H1 (cell line): ENCODE data around the gene RAB30. TPM values are rescaled to one million over a fixed set of nuclear protein-coding genes. Genes with fewer than 3 reads are reported as not detected.
"Not testable (repeated sequence)": the region's sequence is repeated elsewhere in the genome, so short reads cannot be mapped to it uniquely, and the experiment has no call there.

Source experiments
- CTCF ChIA-PET: fragments of 300-600 bp; sonication (Branson Sonifier 250); formaldehyde crosslinking; loops from one replicate; lab custom pipeline; 2021; ENCODE audit not compliant: partially characterized antibody; lab: Charles Lee
- POLR2A ChIA-PET: fragments of 300-600 bp; sonication (Branson Sonifier 250); formaldehyde crosslinking; loops from one replicate; lab custom pipeline; 2021; ENCODE audit warnings: inconsistent platforms; ENCODE audit not compliant: partially characterized antibody; lab: Charles Lee
- DNase-seq, 2 experiments: peaks; one replicate each; pipeline versions ENCODE4 v3.0.0 to v3.0.0-alpha.2; 2010 to 2022; ENCODE audit warnings: low spot score in 2 of 2, low read depth in 1 of 2, mixed read lengths in 1 of 2
- FAIRE-seq: peaks from 2 replicates; lab custom pipeline; 2011; peaks lifted over from hg19 to GRCh38; lab: Jason Lieb, UNC
- H2AFZ ChIP-seq: 2 replicates; pipeline ENCODE4 v1.8.1; 2012; ENCODE audit warnings: low read length, inconsistent platforms
- H2AK5ac ChIP-seq: 2 replicates; pipeline ENCODE4 v1.6.1; 2013; ENCODE audit warnings: low read depth, low read length
- H2BK120ac ChIP-seq: replicated peaks from 2 replicates; pipeline ENCODE3; 2013; ENCODE audit warnings: low read depth, low read length, inconsistent platforms
- H2BK12ac ChIP-seq: 2 replicates; pipeline ENCODE4 v1.6.1; 2013; ENCODE audit warnings: low read depth, low read length
- H2BK15ac ChIP-seq: 2 replicates; pipeline ENCODE4 v1.6.1; 2013; ENCODE audit warnings: low read length
- H2BK20ac ChIP-seq: 2 replicates; pipeline ENCODE4 v1.6.1; 2013; ENCODE audit warnings: low read length
- H2BK5ac ChIP-seq: 2 replicates; pipeline ENCODE4 v1.6.1; 2013; ENCODE audit warnings: low read depth, low read length
- H3K14ac ChIP-seq: 2 replicates; pipeline ENCODE4 v1.6.1; 2013; ENCODE audit warnings: inconsistent platforms; ENCODE audit not compliant: insufficient read length
- H3K18ac ChIP-seq: 2 replicates; pipeline ENCODE4 v1.6.1; 2013; ENCODE audit warnings: low read length; ENCODE audit errors: extremely low read depth
- H3K23ac ChIP-seq: 2 replicates; pipeline ENCODE4 v1.6.1; 2013; ENCODE audit warnings: inconsistent platforms; ENCODE audit not compliant: insufficient read length
- H3K23me2 ChIP-seq: 2 replicates; pipeline ENCODE4 v1.6.1; 2013; ENCODE audit warnings: low read depth, low read length
- H3K27ac ChIP-seq: 2 replicates; pipeline ENCODE4 v1.6.1; 2011; ENCODE audit warnings: low read depth, low read length, inconsistent platforms
- H3K27me3 ChIP-seq, 4 experiments: replicated peaks in 1 of 4; 1 replicate in 1 of 4; 2 replicates in 3 of 4; pipeline versions ENCODE4 v1.6.1 to v1.8.1; 2011 to 2013; ENCODE audit warnings: low read length in 3 of 4, mild to moderate bottlenecking in 3 of 4, inconsistent platforms in 2 of 4, mixed read lengths in 2 of 4, moderate library complexity in 1 of 4; ENCODE audit not compliant: control insufficient read depth in 3 of 4, insufficient read depth in 3 of 4; ENCODE audit errors: extremely low read depth in 1 of 4
- H3K36me3 ChIP-seq, 4 experiments: 2 replicates each; pipeline versions ENCODE4 v1.6.1 to v1.8.1; 2011 to 2013; ENCODE audit warnings: mild to moderate bottlenecking in 4 of 4, low read length in 3 of 4, moderate library complexity in 2 of 4, control low read depth in 1 of 4, inconsistent platforms in 1 of 4; ENCODE audit not compliant: insufficient read depth in 4 of 4, control insufficient read depth in 2 of 4
- H3K4ac ChIP-seq: replicated peaks from 2 replicates; pipeline ENCODE3; 2013; ENCODE audit warnings: low read length, low read depth, mixed read lengths, inconsistent platforms; ENCODE audit not compliant: insufficient read length
- H3K4me1 ChIP-seq, 4 experiments: replicated peaks in 1 of 4; 1 replicate in 1 of 4; 2 replicates in 3 of 4; pipeline versions ENCODE4 v1.6.1 to v1.8.1; 2011 to 2013; ENCODE audit warnings: low read length in 3 of 4, inconsistent platforms in 2 of 4, mixed read lengths in 1 of 4; ENCODE audit not compliant: insufficient read depth in 4 of 4, control insufficient read depth in 3 of 4
- H3K4me2 ChIP-seq, 2 experiments: 2 replicates each; pipeline versions ENCODE4 v1.6.1 to v1.8.1; 2011 to 2013; ENCODE audit warnings: low read depth in 2 of 2, low read length in 2 of 2, control low read depth in 1 of 2, inconsistent platforms in 1 of 2, mild to moderate bottlenecking in 1 of 2; ENCODE audit not compliant: insufficient read depth in 1 of 2
- H3K4me3 ChIP-seq, 4 experiments: fragments of 200-600, 300-600 bp in 1 of 4; sonication (generic), shearing (Covaris generic), sonication (Bioruptor Twin) in 1 of 4; 2 replicates each; pipeline versions ENCODE4 v1.5.1 to v1.8.1; 2011 to 2016; ENCODE audit warnings: low read length in 4 of 4, low read depth in 3 of 4, control low read depth in 2 of 4, inconsistent platforms in 2 of 4, mild to moderate bottlenecking in 2 of 4, mixed read lengths in 1 of 4, moderate library complexity in 1 of 4; ENCODE audit not compliant: insufficient read depth in 2 of 4; ENCODE audit errors: extremely low read depth in 1 of 4
- H3K56ac ChIP-seq: replicated peaks from 2 replicates; pipeline ENCODE3; 2013; ENCODE audit warnings: low read depth, mild to moderate bottlenecking, mixed read lengths, low read length, inconsistent platforms; ENCODE audit not compliant: insufficient read length
- H3K79me1 ChIP-seq: 2 replicates; pipeline ENCODE4 v1.6.1; 2013; ENCODE audit warnings: low read depth, low read length, control low read depth
- H3K79me2 ChIP-seq, 2 experiments: 2 replicates each; pipeline versions ENCODE4 v1.6.1 to v1.8.1; 2012 to 2013; ENCODE audit warnings: low read length in 2 of 2, mild to moderate bottlenecking in 2 of 2, inconsistent platforms in 1 of 2; ENCODE audit not compliant: insufficient read depth in 2 of 2, control insufficient read depth in 1 of 2
- H3K9ac ChIP-seq, 4 experiments: replicated peaks in 1 of 4; 1 replicate in 1 of 4; 2 replicates in 3 of 4; pipeline versions ENCODE4 v1.6.1 to v1.8.1; 2011 to 2013; ENCODE audit warnings: low read depth in 3 of 4, low read length in 3 of 4, control low read depth in 2 of 4, mild to moderate bottlenecking in 2 of 4, moderate library complexity in 2 of 4, inconsistent platforms in 1 of 4; ENCODE audit errors: extremely low read depth in 1 of 4
- H3K9me3 ChIP-seq, 2 experiments: 2 replicates each; pipeline versions ENCODE4 v1.6.1 to v1.8.1; 2012 to 2013; ENCODE audit warnings: mild to moderate bottlenecking in 2 of 2, moderate library complexity in 2 of 2, control low read depth in 1 of 2, inconsistent platforms in 1 of 2, low read depth in 1 of 2, low read length in 1 of 2, mixed read lengths in 1 of 2; ENCODE audit not compliant: insufficient read depth in 2 of 2
- H4K20me1 ChIP-seq, 2 experiments: replicated peaks in 1 of 2; 2 replicates each; pipeline versions ENCODE3 to v1.8.1; 2011 to 2013; ENCODE audit warnings: inconsistent platforms in 2 of 2, low read length in 2 of 2, mild to moderate bottlenecking in 1 of 2; ENCODE audit not compliant: insufficient read depth in 2 of 2, control insufficient read depth in 1 of 2
- H4K5ac ChIP-seq: 2 replicates; pipeline ENCODE4 v1.6.1; 2013; ENCODE audit warnings: low read length, low read depth, mixed read lengths, inconsistent platforms; ENCODE audit not compliant: insufficient read length
- H4K8ac ChIP-seq: 2 replicates; pipeline ENCODE4 v1.8.0; 2013; ENCODE audit warnings: mild to moderate bottlenecking, moderate library complexity, low read length, inconsistent platforms; ENCODE audit not compliant: insufficient read depth; ENCODE audit errors: extremely low read depth
- H4K91ac ChIP-seq: replicated peaks from 2 replicates; pipeline ENCODE3; 2013; ENCODE audit warnings: low read length, mixed read lengths, inconsistent platforms; ENCODE audit not compliant: insufficient read length
- RAD21 ChIP-seq, 2 experiments: IDR thresholded peaks in 1 of 2; conservative IDR thresholded peaks in 1 of 2; 2 replicates each; pipeline ENCODE4 v1.6.1; 2011; ENCODE audit warnings: low read depth in 2 of 2, low read length in 2 of 2, improper control_type of control experiment in 1 of 2, inconsistent platforms in 1 of 2, mild to moderate bottlenecking in 1 of 2, moderate library complexity in 1 of 2
- WGBS, 2 experiments: shearing (Covaris generic) in 1 of 2; methylation state at CpG; one replicate each; pipeline versions ENCODE4 v1.1.6 to v1.1.7; 2013 to 2015; ENCODE audit warnings: low lambda C conversion rate in 2 of 2, mixed read lengths in 2 of 2, inconsistent platforms in 1 of 2, low coverage in 1 of 2, missing lambda C conversion rate in 1 of 2; ENCODE audit not compliant: insufficient replicate concordance in 2 of 2, insufficient coverage in 1 of 2, insufficient read length in 1 of 2; ENCODE audit errors: extremely low coverage in 1 of 2, missing lambda C conversion rate in 1 of 2; 5-methylcytosine and 5-hydroxymethylcytosine counted together
- polyA plus RNA-seq, 7 experiments: library from polyadenylated mRNA; depleted of rRNA in 3 of 7; stranded (reverse) in 5 of 7; unstranded in 2 of 7; fragments of >200 nt in 5 of 7; fragments of 200-250 nt in 2 of 7; gene quantifications; 1 replicate in 5 of 7; 2 replicates in 1 of 7; 4 replicates in 1 of 7; pipeline versions ENCODE4 v1.2.1 to v1.2.3, GENCODE V29; 2011 to 2013; ENCODE audit warnings: missing spikeins in 2 of 7, mixed read lengths in 2 of 7
- total RNA-seq: library from RNA; stranded (reverse); fragmentation: NEBNext Ultra II Directional; extraction: Animal tissue kit (Norgen Biotek cat#: 25700); gene quantifications from 2 replicates; pipeline ENCODE4 v1.2.1, GENCODE V29; 2021

RAB30 gene
- total and polyA plus RNA-seq, 2 of the 8 experiments (the other 6 are each of a cell fraction or from before 2014, with no cell fraction given), result 1.6 to 11.7 TPM

- TF ChIP-seq RAD21 (IDR thresholded peaks at IDR 0.05 in 1 of 2, conservative IDR thresholded peaks at IDR 0.05 in 1 of 2; ENCODE audit: low read depth in 2 of 2, low read length in 2 of 2), result no peak
These were observed 126.0 kb downstream of the RAB30 start (continued) for GRCh38 chr11:82945682-82946081.

GRCh38 chr11:82945041-82945440, 126.7 kb downstream of the RAB30 start:
- CTCF ChIA-PET, H3K14ac ChIP-seq, H4K20me1 ChIP-seq, H3K27ac ChIP-seq, H2AFZ ChIP-seq, H3K4me3 ChIP-seq, H3K79me1 ChIP-seq, H4K5ac ChIP-seq, H2BK15ac ChIP-seq, H2AK5ac ChIP-seq, H4K8ac ChIP-seq, H3K9me3 ChIP-seq, H3K56ac ChIP-seq, H3K23ac ChIP-seq, H2BK12ac ChIP-seq, POLR2A ChIA-PET, H4K91ac ChIP-seq, H3K18ac ChIP-seq, H3K79me2 ChIP-seq, H3K27me3 ChIP-seq, FAIRE-seq, DNase-seq, H2BK20ac ChIP-seq, H3K36me3 ChIP-seq, H3K9ac ChIP-seq, H3K23me2 ChIP-seq, H3K4ac ChIP-seq, H3K4me1 ChIP-seq, H2BK5ac ChIP-seq, H3K4me2 ChIP-seq, H2BK120ac ChIP-seq: not testable (repeated sequence)
- 93% methylated on average over 1 of the region's 1 CpG; no CpG with 5 or more reads in 1 of the 2 experiments for WGBS, 2 experiments
